ENCODE data around the gene PICK1. TPM values are rescaled to one million over a fixed set of nuclear protein-coding genes. Genes with fewer than 3 reads are reported as not detected.

Gene PICK1
- total RNA-seq: 12.3 and 15.8 TPM in 2 replicates

DNA sequence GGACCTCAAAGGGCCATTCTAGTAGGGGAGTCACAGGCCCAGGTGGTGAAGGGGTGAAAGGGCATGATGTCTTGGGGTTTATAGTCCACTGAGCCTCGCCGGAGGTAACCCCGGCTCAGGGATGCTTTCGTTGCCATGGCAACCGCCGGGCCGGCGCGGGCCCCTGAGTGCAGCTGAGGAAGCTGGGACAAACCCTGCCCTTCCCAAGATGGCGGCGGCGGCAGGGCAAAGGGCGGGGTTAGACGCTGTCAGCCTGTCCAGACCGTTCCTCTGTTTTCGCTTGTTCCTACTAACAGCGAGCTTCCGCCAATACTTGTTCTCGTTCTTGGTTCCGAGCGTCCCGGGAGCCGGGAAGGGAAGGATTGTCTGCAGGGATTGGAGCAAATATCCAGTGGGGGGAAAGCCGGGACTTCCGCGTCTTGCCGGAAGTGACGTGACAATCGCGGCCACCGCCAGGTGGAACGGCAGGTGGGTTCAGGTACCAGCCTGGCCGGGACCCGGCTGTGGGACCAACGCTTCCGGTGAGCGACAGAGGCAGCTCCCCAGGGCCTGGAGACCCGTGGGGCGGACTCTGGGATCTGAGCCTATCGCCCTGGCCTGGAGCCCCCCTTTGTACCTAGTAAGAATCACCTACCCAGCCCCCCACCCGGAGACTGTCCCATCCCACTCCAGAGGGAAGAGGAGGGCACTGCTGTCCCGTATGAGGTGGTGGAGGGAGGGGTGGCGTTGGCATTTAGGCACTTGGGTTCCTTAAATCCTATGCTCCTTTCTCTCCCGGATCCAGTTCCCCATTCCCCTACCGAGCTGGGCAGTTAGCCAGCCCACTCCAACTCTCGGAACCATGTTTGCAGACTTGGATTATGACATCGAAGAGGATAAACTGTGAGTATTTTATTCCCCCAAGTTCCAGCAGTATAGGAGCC, at the start of gene PICK1:
Gene PICK1 (plus strand): TSS at position 436 of the 923 bp plus-strand sequence. CDS start 406 bp downstream, at position 842.

DNA sequence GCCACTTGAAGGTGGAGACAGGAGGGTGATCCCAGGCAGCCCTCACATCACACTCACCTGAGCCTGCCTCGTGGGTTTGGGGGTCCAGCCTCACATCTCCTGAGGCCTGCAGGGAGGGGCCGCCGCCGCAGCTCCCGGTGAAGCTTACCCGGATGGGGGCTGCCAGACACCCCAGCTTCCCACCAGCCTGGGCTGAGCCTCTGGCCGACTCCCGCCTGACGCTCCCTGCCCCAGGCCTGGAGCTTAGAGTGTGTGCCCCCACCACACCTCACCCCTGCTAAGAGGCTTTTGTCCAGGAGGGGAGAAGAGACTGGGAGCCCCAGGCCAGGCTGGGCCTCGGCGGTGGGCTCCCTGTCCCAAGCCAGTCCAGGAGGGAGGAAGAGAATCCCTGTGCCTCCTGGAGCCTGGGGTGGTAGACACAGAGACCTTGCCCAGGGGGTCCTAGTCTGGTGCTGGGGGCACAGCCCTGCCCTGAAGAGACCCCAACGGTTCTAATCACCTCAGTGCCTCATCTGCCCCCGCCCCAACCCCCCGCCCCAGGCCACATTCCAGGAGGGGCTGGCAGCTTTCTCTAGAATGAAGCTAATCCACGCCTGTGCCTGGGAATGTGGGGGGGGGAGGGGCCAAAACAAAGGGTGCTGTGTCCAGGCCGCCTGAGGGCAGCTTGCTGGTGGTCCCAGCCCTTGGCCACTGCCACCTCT, 26.9 kb downstream of the PICK1 start, which contains the start of gene SLC16A8:
Gene SLC16A8 (minus strand): TSS at position 254 of the 701 bp plus-strand sequence. CDS start 1,311 bp downstream, outside the sequence.

DNA sequence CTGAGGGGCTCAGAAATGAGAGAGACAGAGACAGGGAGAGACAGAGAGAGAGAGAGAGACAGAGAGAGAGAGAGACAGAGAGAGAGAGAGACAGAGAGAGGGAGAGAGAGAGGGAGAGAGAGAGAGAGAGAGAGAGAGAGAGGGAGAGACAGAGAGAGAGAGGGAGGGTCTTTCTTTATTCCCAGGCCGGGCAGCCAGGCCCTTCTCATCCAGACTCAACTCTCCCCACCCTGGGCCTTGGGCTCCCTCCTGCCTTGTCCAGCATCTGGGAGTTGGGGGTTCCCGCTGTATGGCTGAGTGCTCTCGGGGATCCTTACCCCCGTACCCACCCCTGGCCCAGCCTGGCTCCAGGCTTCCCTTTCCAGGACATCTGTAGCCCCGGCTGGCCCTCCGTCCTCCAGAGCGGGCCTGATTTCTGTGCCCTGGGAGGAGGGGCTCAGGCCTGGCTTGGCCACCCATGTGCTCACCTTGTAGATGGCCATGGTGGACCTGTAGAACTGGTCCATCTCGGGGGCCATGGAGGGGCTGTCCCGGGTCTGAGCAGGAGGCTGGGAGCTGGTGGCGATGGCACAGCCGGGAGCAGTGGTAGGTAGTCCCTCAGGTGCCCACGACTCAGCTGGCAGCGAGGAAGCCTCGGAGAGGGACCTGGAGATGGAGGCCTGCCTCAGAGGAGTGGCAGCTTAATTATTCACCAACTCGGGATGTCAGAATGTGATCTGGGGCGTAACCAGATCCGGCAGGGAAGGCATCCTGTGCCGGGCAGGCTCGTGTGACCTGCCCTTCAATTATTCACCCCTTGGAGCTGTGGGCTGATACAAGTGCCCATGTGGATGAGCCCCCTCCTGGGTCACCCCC, 53.0 kb downstream of the PICK1 start, which contains the start of gene BAIAP2L2:
Gene BAIAP2L2 (minus strand): TSS at position 677 of the 855 bp plus-strand sequence. CDS start 159 bp downstream, at position 518.

Other genes with a start within 250 kb of the PICK1 start
- gene GCAT, start 249.5 kb upstream of the PICK1 start, total RNA-seq: 21.3 and 27.8 TPM in 2 replicates
- gene GALR3, start 234.0 kb upstream of the PICK1 start, total RNA-seq: not detected in 2 replicates
- 23.9 and 53.0 TPM in 2 replicates for gene ANKRD54, start 213.1 kb upstream of the PICK1 start, total RNA-seq
- gene EIF3L, start 208.0 kb upstream of the PICK1 start, total RNA-seq: 293 and 364 TPM in 2 replicates
- 58.3 and 60.8 TPM in 2 replicates for gene MICALL1, start 151.1 kb upstream of the PICK1 start, total RNA-seq
- 0.43 and 0.66 TPM in 2 replicates for gene C22orf23, start 103.8 kb upstream of the PICK1 start, total RNA-seq
- gene POLR2F, start 103.7 kb upstream of the PICK1 start, total RNA-seq: 19.0 and 23.2 TPM in 2 replicates
- gene SOX10, start 72.8 kb upstream of the PICK1 start, total RNA-seq: not detected in 2 replicates
- 0.14 TPM in 1 of 2 replicates, not detected in the other for gene SLC16A8, start 26.8 kb downstream of the PICK1 start, total RNA-seq
- gene BAIAP2L2, start 53.3 kb downstream of the PICK1 start, total RNA-seq: 2.2 and 3.4 TPM in 2 replicates
- 8.5 and 11.6 TPM in 2 replicates for gene PLA2G6, start 124.4 kb downstream of the PICK1 start, total RNA-seq
- gene MAFF, start 144.6 kb downstream of the PICK1 start, total RNA-seq: 64.6 and 70.9 TPM in 2 replicates
- 90.8 and 94.9 TPM in 2 replicates for gene TMEM184B, start 215.6 kb downstream of the PICK1 start, total RNA-seq

Measured in placental pericyte (primary cell).